CD4-positive, alpha-beta T cell treated with Interleukin-10 for 1 hour (primary cell): Measurements from ENCODE around the gene BOK.
"Not testable (repeated sequence)": the region's sequence is repeated elsewhere in the genome, so short reads cannot be mapped to it uniquely, and the experiment has no call there.

ENCODE experiments used
- DNase-seq: peaks from one replicate; pipeline ENCODE4 v3.0.0-alpha.2; 2020

BOK gene

GRCh38 chr2:241558532-241559322 lies at the start of gene BOK:
Gene BOK, plus strand, starts transcription at chr2:241558745. Its CDS starts 739 bp downstream, at chr2:241559484.
- DNase-seq, result no peak

- no peak for DNase-seq
Measured at GRCh38 chr2:241509155-241509784, 49.3 kb upstream of the BOK start.

GRCh38 chr2:241511091-241511741 lies 47.3 kb upstream of the BOK start:
- DNase-seq, result no peak

GRCh38 chr2:241514553-241514952 lies 44.0 kb upstream of the BOK start:
- DNase-seq, result no peak

- no peak for DNase-seq
Measured at GRCh38 chr2:241514986-241515737, 43.4 kb upstream of the BOK start.

GRCh38 chr2:241516520-241516965 lies 42.0 kb upstream of the BOK start:
- DNase-seq, result no peak

- no peak for DNase-seq
Measured at GRCh38 chr2:241517297-241517696, 41.2 kb upstream of the BOK start.

GRCh38 chr2:241519669-241520068 lies 38.9 kb upstream of the BOK start:
- no peak for DNase-seq

GRCh38 chr2:241522477-241522876 lies 36.1 kb upstream of the BOK start:
- DNase-seq, result no peak

GRCh38 chr2:241525818-241526780 lies 32.4 kb upstream of the BOK start:
- not testable (repeated sequence) for DNase-seq

- no peak for DNase-seq
Measured at GRCh38 chr2:241530571-241530970, 28.0 kb upstream of the BOK start.

- DNase-seq, result no peak
Measured at GRCh38 chr2:241531161-241531722, 27.3 kb upstream of the BOK start.

GRCh38 chr2:241532168-241532567 lies 26.4 kb upstream of the BOK start:
- DNase-seq, result no peak

GRCh38 chr2:241532733-241533601 lies 25.6 kb upstream of the BOK start:
- DNase-seq, result no peak

- DNase-seq, result no peak
Measured at GRCh38 chr2:241534293-241534692, 24.3 kb upstream of the BOK start.

GRCh38 chr2:241534701-241535375 lies 23.7 kb upstream of the BOK start:
- no peak for DNase-seq

- no peak for DNase-seq
Measured at GRCh38 chr2:241535871-241536655, 22.5 kb upstream of the BOK start.

- DNase-seq, result no peak
Measured at GRCh38 chr2:241538838-241539615, 19.5 kb upstream of the BOK start.
